NCI-H345 treated with DMSO at 0.1 percent for 48 hours (cell line): ENCODE results near the gene OR1L4.

ENCODE experiments used
- DNase-seq: peaks from one replicate; lab custom pipeline; 2025; ENCODE audit not compliant: unreplicated experiment; lab: John Stamatoyannopoulos, UW

The OR1L4 gene, protein sequence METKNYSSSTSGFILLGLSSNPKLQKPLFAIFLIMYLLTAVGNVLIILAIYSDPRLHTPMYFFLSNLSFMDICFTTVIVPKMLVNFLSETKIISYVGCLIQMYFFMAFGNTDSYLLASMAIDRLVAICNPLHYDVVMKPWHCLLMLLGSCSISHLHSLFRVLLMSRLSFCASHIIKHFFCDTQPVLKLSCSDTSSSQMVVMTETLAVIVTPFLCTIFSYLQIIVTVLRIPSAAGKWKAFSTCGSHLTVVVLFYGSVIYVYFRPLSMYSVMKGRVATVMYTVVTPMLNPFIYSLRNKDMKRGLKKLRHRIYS

GRCh38 chr9:122723690-122724089, at the start of gene OR1L4:
OR1L4 (plus strand) TSS chr9:122723990; CDS start chr9:122723990, 0 bp downstream.
- DNase-seq, result no peak

- no peak for DNase-seq
Observed at GRCh38 chr9:122684851-122685250, 38.9 kb upstream of the OR1L4 start.

DNA sequence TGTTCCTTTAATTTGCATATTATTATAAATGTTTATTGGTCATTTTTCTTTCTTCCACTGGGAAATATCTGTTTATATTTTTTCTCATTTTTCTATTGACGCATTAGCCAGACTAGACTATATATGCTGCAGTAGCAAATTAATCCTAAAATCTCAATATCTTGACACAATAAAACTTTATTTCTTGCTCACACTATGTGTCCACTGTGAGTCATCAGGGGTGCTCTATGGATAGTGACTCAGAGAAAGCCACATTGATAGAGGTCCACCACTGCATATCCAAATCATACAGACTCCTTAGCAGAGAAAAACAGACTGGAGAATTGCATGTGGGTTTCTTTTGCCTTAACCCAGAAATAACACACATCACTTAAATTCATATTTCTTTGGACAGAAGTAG, 28.1 kb upstream of the OR1L4 start:
- no peak for DNase-seq

DNA sequence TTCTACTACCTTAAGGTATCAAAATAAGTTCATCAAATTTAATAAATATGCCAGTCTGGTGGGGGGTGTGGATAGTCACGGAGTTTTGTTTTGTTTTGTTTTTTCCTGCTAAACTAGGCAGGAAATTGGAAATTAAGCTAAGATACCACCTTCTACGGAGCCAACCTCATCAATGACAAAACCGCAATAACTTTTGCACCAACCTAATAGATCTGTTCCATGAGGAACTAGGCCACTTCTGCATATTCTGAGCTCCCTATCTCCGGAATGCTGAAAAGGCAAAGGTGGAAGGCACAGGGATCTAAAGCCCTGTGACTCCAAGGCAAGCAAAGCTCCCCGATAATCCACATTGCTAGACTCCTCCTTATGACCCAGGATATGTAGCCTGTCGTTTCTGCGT, 5.8 kb upstream of the OR1L4 start:
- no peak for DNase-seq

DNA sequence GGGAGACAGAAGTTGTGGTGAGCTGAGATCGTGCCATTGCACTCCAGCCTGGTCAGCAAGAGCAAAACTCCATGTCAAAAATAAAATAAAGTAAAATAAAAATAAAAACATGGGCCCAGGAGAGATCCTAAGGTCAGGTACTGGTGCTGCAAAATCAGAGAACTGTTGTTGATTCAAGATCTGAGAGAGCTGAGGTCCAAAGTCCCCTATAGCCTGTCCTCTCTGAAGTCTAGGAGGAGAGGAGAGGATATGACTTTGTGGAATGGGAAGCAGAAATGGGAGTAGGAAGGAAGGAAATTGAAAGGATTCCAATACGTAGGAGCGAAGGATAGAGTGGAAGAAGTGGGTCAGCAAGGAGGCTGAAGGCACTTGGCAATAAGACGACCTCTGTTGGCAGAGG, 4.6 kb upstream of the OR1L4 start:
- DNase-seq, result no peak

- DNase-seq, result no peak
Observed at GRCh38 chr9:122742003-122742402, 18.2 kb downstream of the OR1L4 start, which contains the start of gene OR1L6. OR1L6 (plus strand) TSS chr9:122742303; CDS start chr9:122749848, 7,545 bp downstream.

DNA sequence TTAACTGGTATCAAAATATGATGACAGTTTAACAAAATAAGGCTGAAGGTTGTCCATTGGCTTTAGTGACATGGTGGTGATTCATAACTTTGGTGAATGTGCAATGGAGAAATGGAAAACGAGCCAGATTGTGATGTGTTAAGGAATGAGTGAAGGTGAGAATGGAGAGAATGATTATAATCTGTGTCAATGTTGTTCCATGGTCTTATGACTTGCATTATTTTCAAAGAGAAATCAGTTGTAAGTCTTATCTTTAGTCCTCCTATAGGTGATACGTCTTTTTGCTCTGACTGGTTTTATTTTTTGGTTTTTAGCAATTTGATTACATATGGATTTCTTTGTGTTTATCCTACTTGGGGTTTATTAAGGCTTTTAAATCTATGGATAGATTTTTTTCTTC, 31.0 kb downstream of the OR1L4 start:
- no peak for DNase-seq

- no peak for DNase-seq
Observed at GRCh38 chr9:122767817-122768216, 44.0 kb downstream of the OR1L4 start.
